Karpas-422 (cell line): ENCODE measurements around the gene JAZF1. TPM values are rescaled to one million over a fixed set of nuclear protein-coding genes. Genes with fewer than 3 reads are reported as not detected.

ENCODE experiments used
- DNase-seq: peaks from one replicate; pipeline ENCODE4 v3.0.0-alpha.2; 2015
- H2AFZ ChIP-seq: fragments of 200-600 bp; sonication (generic); 2 replicates; pipeline ENCODE4 v1.6.1; 2014; ENCODE audit warnings: antibody characterized with exemption, low read length, mixed read lengths
- H3K27ac ChIP-seq: fragments of 200-600 bp; sonication (generic); 2 replicates; pipeline ENCODE4 v1.5.1; 2014; ENCODE audit warnings: mild to moderate bottlenecking, low read length, moderate library complexity
- H3K27me3 ChIP-seq: fragments of 200-600 bp; sonication (generic); 2 replicates; pipeline ENCODE4 v1.6.1; 2014; ENCODE audit warnings: low read length, mixed read lengths
- H3K36me3 ChIP-seq: fragments of 200-600 bp; sonication (generic); 2 replicates; pipeline ENCODE4 v1.6.1; 2014; ENCODE audit warnings: low read length, mixed read lengths; ENCODE audit not compliant: insufficient read depth
- H3K4me1 ChIP-seq: fragments of 200-600 bp; sonication (generic); 2 replicates; pipeline ENCODE4 v1.6.1; 2014; ENCODE audit warnings: mild to moderate bottlenecking, low read length, mixed read lengths
- H3K4me2 ChIP-seq: fragments of 200-600 bp; sonication (generic); 2 replicates; pipeline ENCODE4 v1.6.1; 2014; ENCODE audit warnings: low read length, low read depth, mild to moderate bottlenecking; ENCODE audit not compliant: poor library complexity, severe bottlenecking
- H3K4me3 ChIP-seq: fragments of 200-600 bp; sonication (generic); 2 replicates; pipeline ENCODE4 v1.5.1; 2014; ENCODE audit warnings: mild to moderate bottlenecking, antibody characterized with exemption, low read length, mixed read lengths
- H3K79me2 ChIP-seq: fragments of 200-600 bp; sonication (generic); 2 replicates; pipeline ENCODE4 v1.6.1; 2014; ENCODE audit warnings: mild to moderate bottlenecking, low read length, mixed read lengths
- H3K9ac ChIP-seq: fragments of 200-600 bp; sonication (generic); 2 replicates; pipeline ENCODE4 v1.6.0; 2014; ENCODE audit warnings: low read length
- H3K9me2 ChIP-seq: fragments of 200-600 bp; sonication (generic), shearing (Covaris generic); replicated peaks from 2 replicates; pipeline ENCODE4 v1.6.0; 2014; ENCODE audit warnings: mild to moderate bottlenecking, low read length, moderate library complexity; ENCODE audit not compliant: insufficient read depth
- H3K9me3 ChIP-seq: fragments of 300-700, 200-600 bp; sonication (generic); 2 replicates; pipeline ENCODE4 v1.6.1; 2014; ENCODE audit warnings: low read length, mixed read lengths
- H4K20me1 ChIP-seq: fragments of 200-600 bp; sonication (generic); 2 replicates; pipeline ENCODE4 v1.6.1; 2014; ENCODE audit warnings: mild to moderate bottlenecking, antibody characterized with exemption, low read length, low read depth; ENCODE audit not compliant: insufficient read depth
- total RNA-seq: library from RNA; depleted of rRNA; stranded (reverse); fragments of >200 nt; shearing (Covaris generic); gene quantifications from 2 replicates; pipeline ENCODE4 v1.2.3, GENCODE V29; 2014; ENCODE audit warnings: low replicate concordance

JAZF1 gene
- total RNA-seq, 1 experiment from 2014 or later, result 4.2 TPM

DNA sequence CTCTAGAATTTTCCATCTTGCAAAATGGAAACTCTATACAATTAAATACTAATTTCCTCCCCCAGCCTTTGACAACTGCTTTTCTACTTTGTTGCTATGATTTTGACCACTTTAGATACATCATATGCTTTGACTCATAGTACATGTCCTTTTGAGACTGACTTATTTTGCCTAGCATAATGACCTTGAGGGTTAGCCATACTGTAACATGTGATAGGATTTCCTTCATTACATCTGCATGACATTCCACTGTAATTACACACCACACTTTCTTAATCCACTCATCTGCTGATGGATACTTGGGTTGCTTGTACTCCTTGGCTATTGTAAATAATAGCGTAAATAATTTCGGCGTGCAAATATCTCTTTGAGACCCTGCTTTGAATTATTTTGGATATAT, 127.7 kb downstream of the JAZF1 start:
- H3K4me3 ChIP-seq, result no peak overlapping the region
- no peaks in the 10 kb centered on the region for H3K36me3 ChIP-seq
- H3K4me2 ChIP-seq, result no peak overlapping the region
- no peaks in the 10 kb centered on the region for H3K4me1 ChIP-seq
- no peaks in the 10 kb centered on the region for H4K20me1 ChIP-seq
- DNase-seq, result no peak
- no peak overlapping the region for H3K27ac ChIP-seq
- no peaks in the 10 kb centered on the region for H3K9me3 ChIP-seq
- H3K79me2 ChIP-seq, result no peaks in the 10 kb centered on the region
- H2AFZ ChIP-seq, result no peak overlapping the region
- no peak overlapping the region for H3K9ac ChIP-seq
- H3K9me2 ChIP-seq, result no peaks in the 10 kb centered on the region
- H3K27me3 ChIP-seq, result no peaks in the 10 kb centered on the region

GRCh38 chr7:28048694-28049093, 131.9 kb downstream of the JAZF1 start:
- Histone ChIP-seq H3K4me2 (no peak overlapping the region), H4K20me1 (no peaks in the 10 kb centered on the region), H2AFZ (no peak overlapping the region), H3K27me3 (no peaks in the 10 kb centered on the region), H3K4me1 (no peaks in the 10 kb centered on the region), H3K27ac (no peak overlapping the region), H3K9ac (no peak overlapping the region), H3K79me2 (no peaks in the 10 kb centered on the region), H3K4me3 (no peak overlapping the region), H3K9me2 (no peaks in the 10 kb centered on the region), H3K9me3 (no peaks in the 10 kb centered on the region), H3K36me3 (no peaks in the 10 kb centered on the region)
- DNase-seq, result no peak

DNA sequence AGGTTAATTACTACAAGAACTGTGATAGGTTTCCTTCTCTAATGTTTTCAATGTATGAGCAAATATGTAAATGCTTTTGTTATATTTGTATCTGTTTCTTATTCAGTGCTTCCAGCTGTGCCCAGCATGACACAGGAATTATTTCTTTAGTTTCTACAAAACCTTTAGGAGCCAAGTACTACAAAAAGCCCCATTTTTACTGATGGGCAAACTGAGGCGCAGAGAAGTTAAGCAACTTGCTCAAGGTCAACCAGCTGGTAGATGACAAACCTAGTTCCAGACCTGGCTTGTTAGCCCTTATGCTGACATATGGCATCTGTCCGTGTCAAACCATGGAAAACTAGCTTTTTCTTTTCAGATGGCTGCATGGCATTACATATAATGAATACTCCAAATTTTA, 134.6 kb downstream of the JAZF1 start:
- Histone ChIP-seq H4K20me1 (no peaks in the 10 kb centered on the region), H3K9me3 (no peaks in the 10 kb centered on the region), H3K79me2 (no peaks in the 10 kb centered on the region), H3K4me2 (no peak overlapping the region), H3K9me2 (no peaks in the 10 kb centered on the region), H2AFZ (no peak overlapping the region), H3K27me3 (no peaks in the 10 kb centered on the region), H3K4me3 (no peak overlapping the region), H3K9ac (no peak overlapping the region), H3K4me1 (no peaks in the 10 kb centered on the region), H3K36me3 (no peaks in the 10 kb centered on the region), H3K27ac (no peak overlapping the region)
- no peak for DNase-seq

DNA sequence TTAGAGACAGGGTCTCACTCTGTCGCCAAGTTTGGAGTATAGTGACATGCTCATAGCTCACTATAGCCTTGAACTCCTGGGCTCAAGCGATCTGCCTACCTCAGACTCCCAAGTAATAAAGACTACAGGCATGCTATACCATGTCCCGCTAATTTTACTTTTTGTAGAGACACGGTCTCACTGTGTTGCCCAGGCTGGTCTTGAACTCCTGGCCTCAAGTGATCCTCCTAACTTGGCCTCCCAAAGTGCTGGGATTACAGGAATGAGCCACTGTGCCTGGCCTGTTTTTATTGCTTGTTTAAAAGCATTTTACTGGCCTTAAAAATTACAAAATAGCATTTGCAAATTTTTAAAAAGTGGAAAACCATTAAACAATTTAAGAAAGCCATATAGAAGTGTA, 135.0 kb downstream of the JAZF1 start:
- H4K20me1 ChIP-seq, result no peaks in the 10 kb centered on the region
- H3K27me3 ChIP-seq, result no peaks in the 10 kb centered on the region
- no peak overlapping the region for H3K4me3 ChIP-seq
- no peak for DNase-seq
- no peaks in the 10 kb centered on the region for H3K4me1 ChIP-seq
- no peak overlapping the region for H3K27ac ChIP-seq
- no peak overlapping the region for H3K9ac ChIP-seq
- no peak overlapping the region for H2AFZ ChIP-seq
- H3K36me3 ChIP-seq, result no peaks in the 10 kb centered on the region
- no peaks in the 10 kb centered on the region for H3K79me2 ChIP-seq
- no peaks in the 10 kb centered on the region for H3K9me2 ChIP-seq
- no peaks in the 10 kb centered on the region for H3K9me3 ChIP-seq
- H3K4me2 ChIP-seq, result no peak overlapping the region

DNA sequence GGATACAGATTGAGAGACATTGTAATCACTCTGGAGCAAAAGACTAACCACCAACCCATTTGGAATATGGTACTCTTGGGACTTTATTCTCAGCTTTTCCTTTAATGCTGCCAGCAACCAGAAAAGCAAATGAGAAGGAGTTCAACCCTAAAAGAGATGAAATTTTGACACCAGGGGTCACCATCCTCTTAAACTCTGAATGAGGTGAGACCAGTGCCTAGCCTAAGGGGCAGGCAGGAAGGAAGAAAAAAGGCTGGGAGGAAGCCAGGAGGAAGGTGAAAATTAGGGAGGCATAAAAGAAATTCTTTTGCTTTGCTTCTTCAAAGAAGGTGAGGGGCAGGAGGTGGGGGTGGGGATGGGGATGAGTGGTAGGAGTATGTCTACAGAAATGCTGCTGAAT, 135.8 kb downstream of the JAZF1 start:
- no peak for DNase-seq
- Histone ChIP-seq H3K27me3 (no peaks in the 10 kb centered on the region), H3K79me2 (no peaks in the 10 kb centered on the region), H3K9me3 (no peaks in the 10 kb centered on the region), H3K9me2 (no peaks in the 10 kb centered on the region), H3K27ac (no peak overlapping the region), H4K20me1 (no peaks in the 10 kb centered on the region), H3K9ac (no peak overlapping the region), H3K4me2 (no peak overlapping the region), H3K4me3 (no peak overlapping the region), H3K4me1 (no peaks in the 10 kb centered on the region), H3K36me3 (no peaks in the 10 kb centered on the region), H2AFZ (no peak overlapping the region)

GRCh38 chr7:28042721-28043120, 137.9 kb downstream of the JAZF1 start:
- no peak overlapping the region for H3K9ac ChIP-seq
- H2AFZ ChIP-seq, result no peak overlapping the region
- H3K4me1 ChIP-seq, result no peaks in the 10 kb centered on the region
- no peak for DNase-seq
- H3K27ac ChIP-seq, result no peak overlapping the region
- H3K36me3 ChIP-seq, result no peaks in the 10 kb centered on the region
- H3K9me2 ChIP-seq, result no peaks in the 10 kb centered on the region
- no peak overlapping the region for H3K4me3 ChIP-seq
- no peaks in the 10 kb centered on the region for H3K9me3 ChIP-seq
- H3K27me3 ChIP-seq, result no peaks in the 10 kb centered on the region
- no peak overlapping the region for H3K4me2 ChIP-seq
- H4K20me1 ChIP-seq, result no peaks in the 10 kb centered on the region
- H3K79me2 ChIP-seq, result no peaks in the 10 kb centered on the region

DNA sequence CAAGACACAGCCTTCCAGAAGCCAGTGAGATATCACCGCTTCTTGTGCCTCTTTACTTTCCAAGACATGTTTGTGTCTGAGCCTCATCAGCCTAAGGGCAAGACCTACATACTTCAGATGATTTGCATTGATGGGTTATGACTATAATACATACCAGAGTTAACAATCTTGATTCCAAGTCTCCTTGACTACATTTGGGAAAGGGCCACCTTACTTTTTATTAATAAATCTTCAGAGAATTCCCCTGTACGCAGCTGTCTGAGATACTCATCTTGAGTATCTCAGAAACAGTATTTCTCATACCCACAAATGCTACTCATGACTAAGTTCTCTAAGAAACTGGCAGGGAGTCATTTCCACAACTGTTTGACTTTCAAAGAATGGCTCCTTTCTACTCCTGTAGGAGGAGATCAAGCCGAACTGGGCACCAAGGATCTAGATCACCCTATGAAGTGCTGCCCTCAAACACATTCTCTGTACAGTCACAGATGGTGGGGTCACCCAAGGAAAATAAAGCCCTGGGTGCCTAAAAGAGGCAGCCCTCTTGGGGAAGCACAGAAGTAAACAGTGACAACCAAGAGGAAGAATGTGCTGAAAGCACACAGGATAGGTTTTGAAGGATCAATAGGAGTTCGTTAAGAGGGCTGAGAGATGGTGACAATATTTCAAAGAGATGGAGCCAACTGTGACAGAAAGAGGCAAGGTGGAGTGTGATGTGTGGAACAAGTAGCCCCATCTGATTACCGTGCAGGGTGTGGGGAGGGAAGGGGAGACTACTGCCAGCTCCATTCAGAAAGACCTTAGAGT, 138.9 kb downstream of the JAZF1 start:
- no peak overlapping the region for H3K4me2 ChIP-seq
- H3K4me1 ChIP-seq, result no peaks in the 10 kb centered on the region
- H3K9me3 ChIP-seq, result no peaks in the 10 kb centered on the region
- no peak for DNase-seq
- no peak overlapping the region for H2AFZ ChIP-seq
- H3K27me3 ChIP-seq, result no peaks in the 10 kb centered on the region
- no peak overlapping the region for H3K27ac ChIP-seq
- no peaks in the 10 kb centered on the region for H3K36me3 ChIP-seq
- no peaks in the 10 kb centered on the region for H3K9me2 ChIP-seq
- H4K20me1 ChIP-seq, result no peaks in the 10 kb centered on the region; the same call in 1 of the 2 replicates
- H3K79me2 ChIP-seq, result no peaks in the 10 kb centered on the region
- no peak overlapping the region for H3K9ac ChIP-seq
- H3K4me3 ChIP-seq, result no peak overlapping the region

DNA sequence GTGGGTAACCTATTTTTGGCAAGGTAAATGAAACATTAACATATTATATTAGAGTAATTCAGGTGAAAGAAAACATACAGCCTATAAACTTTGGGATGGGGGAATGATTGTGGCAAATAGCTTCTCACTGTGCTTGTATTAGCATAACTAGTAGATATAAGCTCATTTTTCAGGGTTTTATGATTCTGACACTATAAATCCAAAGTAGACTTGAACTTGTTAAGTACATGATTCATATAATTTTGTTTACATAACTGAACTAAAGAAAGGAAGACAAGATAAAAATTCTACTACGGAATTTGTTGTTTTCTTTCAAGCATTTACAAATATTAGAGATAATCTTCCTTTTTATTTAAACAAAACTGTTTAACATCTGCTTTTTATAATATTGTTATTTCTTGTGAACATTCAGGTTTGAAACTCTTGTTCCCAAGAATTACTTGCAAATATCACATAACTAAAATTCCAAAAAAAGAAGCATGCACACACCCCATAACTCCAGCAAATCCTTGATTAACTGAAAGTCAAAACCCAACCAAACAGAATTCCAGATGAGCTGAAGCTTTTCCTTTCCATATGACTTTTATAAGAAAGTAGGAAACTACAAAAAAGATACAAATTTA, 142.3 kb downstream of the JAZF1 start:
- Histone ChIP-seq H4K20me1 (no peaks in the 10 kb centered on the region; the same call in 1 of the 2 replicates), H3K9me3 (no peaks in the 10 kb centered on the region), H2AFZ (no peak overlapping the region), H3K4me3 (no peak overlapping the region), H3K79me2 (no peaks in the 10 kb centered on the region), H3K9me2 (no peaks in the 10 kb centered on the region), H3K36me3 (no peaks in the 10 kb centered on the region), H3K4me2 (no peak overlapping the region), H3K27ac (no peak overlapping the region), H3K27me3 (no peaks in the 10 kb centered on the region), H3K4me1 (no peaks in the 10 kb centered on the region), H3K9ac (no peak overlapping the region)
- no peak for DNase-seq
